Activated CD8-positive, alpha-beta memory T cell treated with anti-CD3 and anti-CD28 coated beads for 4 hours (primary cell): ENCODE data around the gene PRPH.
"Not testable (repeated sequence)": the region's sequence is repeated elsewhere in the genome, so short reads cannot be mapped to it uniquely, and the experiment has no call there.

Experiments used
- DNase-seq, 2 donors: peaks; one replicate each; pipeline ENCODE4 v3.0.0-alpha.2; 2020; ENCODE audit warnings: low read depth in 2 of 2

Gene PRPH

DNA sequence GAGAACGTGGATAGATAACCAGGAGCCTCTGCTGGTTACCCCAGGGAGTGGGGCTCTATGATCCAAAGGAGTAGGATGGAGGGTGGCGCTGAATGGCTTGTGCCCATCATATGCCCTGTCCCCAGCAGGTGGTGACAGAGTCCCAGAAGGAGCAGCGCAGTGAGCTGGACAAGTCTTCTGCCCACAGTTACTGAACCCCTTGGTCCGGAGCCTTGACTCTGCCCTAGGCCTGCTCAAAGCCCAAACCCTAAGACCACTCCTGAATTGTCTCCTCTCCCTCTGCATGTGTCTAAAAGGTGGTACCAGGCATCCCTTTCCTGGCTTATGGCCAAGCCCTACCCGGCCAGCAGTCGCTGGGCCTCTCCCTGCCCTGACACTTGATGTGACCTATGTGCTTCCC lies 3.2 kb downstream of the PRPH start:
- no peak for DNase-seq

DNA sequence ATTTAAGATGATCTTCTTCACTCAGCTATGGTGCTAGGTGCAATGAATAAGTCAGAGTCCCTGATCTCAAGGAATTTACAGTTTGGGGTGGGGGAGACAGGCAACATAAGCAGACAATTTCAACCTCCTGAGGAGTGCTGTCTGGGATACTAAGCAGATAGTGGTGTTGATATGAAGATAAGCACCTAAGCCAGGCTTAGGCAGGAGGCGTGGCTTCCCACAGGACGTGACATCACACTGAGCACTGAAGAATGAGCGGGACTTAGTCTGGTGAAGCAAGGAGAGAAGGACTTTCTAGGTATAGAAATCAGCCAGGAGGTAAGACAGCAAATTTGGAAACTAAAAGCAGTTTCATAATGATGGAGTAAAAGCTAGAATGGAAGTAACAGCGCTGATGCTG lies 6.8 kb downstream of the PRPH start:
- no peak for DNase-seq

DNA sequence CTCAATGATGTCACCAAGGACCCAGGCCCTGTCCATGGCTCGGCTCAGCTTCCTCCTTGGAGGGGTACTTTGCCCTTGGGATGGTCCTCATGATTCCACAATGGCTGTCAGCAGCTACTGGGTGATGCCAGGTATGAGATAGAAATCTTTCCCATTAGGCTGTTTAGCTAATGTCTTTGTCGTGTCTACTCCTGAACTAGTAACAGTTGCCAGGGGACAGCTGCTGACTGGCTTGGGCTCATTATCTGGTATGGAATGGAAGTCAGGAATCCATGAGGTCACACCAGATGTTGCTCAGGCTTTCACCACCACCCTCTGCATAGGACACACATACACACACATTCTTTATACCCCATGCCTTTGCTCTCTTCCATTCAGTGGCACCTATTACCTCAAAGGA lies 9.2 kb downstream of the PRPH start:
- DNase-seq, result no peak

GRCh38 chr12:49305762-49306510 lies 11.0 kb downstream of the PRPH start:
- DNase-seq, result no peak

GRCh38 chr12:49309386-49309785 lies 14.4 kb downstream of the PRPH start:
- no peak for DNase-seq

DNA sequence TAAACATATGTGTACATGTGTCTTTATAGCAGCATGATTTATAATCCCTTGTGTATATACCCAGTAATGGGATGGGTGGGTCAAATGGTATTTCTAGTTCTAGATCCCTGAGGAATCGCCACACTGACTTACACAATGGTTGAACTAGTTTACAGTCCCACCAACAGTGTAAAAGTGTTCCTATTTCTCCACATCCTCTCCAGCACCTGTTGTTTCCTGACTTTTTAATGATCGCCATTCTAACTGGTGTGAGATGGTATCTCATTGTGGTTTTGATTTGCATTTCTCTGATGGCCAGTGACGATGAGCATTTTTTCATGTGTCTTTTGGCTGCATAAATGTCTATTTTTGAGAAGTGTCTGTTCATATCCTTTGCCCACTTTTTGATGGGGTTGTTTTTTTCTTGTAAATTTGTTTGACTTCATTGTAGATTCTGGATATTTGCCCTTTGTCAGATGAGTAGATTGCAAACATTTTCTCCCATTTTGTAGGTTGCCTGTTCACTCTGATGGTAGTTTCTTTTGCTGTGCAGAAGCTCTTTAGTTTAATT lies 15.6 kb downstream of the PRPH start:
- DNase-seq, result not testable (repeated sequence)

GRCh38 chr12:49314811-49315210 lies 19.9 kb downstream of the PRPH start:
- no peak for DNase-seq

DNA sequence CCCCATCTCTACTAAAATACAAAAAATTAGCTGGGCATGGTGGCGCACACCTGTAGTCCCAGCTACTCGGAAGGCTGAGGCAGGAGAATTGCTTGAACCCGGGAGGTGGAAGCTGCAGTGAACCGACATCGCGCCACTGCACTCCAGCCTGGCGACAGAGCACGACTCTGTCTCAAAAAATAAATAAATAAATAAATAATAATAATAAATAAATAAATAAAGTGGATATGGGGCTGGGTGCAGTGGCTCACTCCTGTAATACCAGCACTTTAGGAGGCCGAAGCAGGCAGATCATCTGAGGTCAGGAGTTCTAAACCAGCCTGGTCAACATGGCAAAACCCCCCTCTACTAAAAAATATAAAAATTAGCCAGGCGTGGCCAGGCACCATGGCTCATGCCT lies 22.2 kb downstream of the PRPH start:
- not testable (repeated sequence) for DNase-seq

- DNase-seq, result not testable (repeated sequence)
These were observed 25.6 kb downstream of the PRPH start for GRCh38 chr12:49320411-49321103.

GRCh38 chr12:49322367-49322707 lies 27.4 kb downstream of the PRPH start:
- no peak for DNase-seq

GRCh38 chr12:49322708-49323523 lies 28.0 kb downstream of the PRPH start, which contains the start of gene TROAP:
Gene TROAP (plus strand): TSS chr12:49323255. CDS start chr12:49323609, 354 bp downstream.
- DNase-seq, result peak; percentile 91 to 94

- DNase-seq, result no peak
These were observed 28.7 kb downstream of the PRPH start for GRCh38 chr12:49323524-49324097.

GRCh38 chr12:49325606-49326005 lies 30.7 kb downstream of the PRPH start:
- DNase-seq, result no peak

DNA sequence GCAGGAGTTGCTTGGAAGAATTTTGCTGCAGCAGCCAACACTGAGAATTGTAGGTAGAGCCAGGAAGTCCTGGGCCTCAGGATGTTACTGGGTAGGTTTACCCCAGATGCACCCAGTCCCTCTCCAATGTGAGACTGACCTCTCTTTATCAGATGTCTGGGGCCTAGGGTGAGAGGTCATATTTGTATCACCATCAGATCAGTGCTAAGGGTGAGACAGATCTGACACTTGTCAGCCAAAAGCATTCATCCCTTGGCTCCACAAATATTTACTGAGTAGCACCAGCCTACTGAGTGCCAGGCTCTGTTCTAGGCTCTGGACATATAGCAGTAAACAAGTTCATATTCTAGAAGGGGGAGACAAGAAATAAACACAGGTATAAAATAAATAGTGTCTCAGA lies 32.4 kb downstream of the PRPH start:
- no peak for DNase-seq

DNA sequence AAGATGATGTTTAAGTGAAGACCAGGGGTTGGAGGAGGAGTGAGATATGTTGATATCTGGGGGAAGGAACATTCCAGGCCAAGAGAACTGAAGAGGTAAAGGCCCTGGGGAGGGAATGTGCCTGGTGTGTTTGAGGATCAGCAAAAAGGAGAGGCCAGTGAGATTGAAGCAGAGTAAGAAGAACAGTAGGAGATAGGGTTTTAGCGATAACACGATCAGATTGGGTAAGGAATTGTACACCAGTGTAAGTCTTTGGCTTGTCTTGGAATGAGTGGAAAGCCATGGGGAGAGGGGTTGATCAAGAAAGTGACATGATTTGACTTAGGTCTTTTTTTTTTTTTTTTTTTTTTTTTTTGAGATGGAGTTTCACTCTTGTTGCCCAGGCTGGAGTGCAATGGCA lies 32.9 kb downstream of the PRPH start:
- DNase-seq, result no peak

- no peak for DNase-seq
These were observed 33.9 kb downstream of the PRPH start for GRCh38 chr12:49328816-49329215.

- no peak for DNase-seq
These were observed 35.2 kb downstream of the PRPH start for GRCh38 chr12:49330032-49330619.

- no peak for DNase-seq
These were observed 35.9 kb downstream of the PRPH start for GRCh38 chr12:49330631-49331379.

GRCh38 chr12:49331380-49332222 lies 36.7 kb downstream of the PRPH start:
- no peak for DNase-seq

GRCh38 chr12:49332441-49332861 lies 37.5 kb downstream of the PRPH start:
- DNase-seq, result no peak
